SU-DHL-6 (cell line): ENCODE results near the gene CUTC.

ENCODE experiments used
- CTCF ChIP-seq: fragments of 200-600 bp; sonication (generic); IDR thresholded peaks from one replicate; pipeline ENCODE4 v1.5.1; 2017; ENCODE audit warnings: antibody characterized with exemption, mild to moderate bottlenecking, low read length, moderate library complexity; ENCODE audit not compliant: insufficient read depth, poor library complexity, severe bottlenecking
- EZH2phosphoT487 ChIP-seq: fragments of 200-600 bp; sonication (generic), shearing (Covaris generic); conservative IDR thresholded peaks from 2 replicates; pipeline ENCODE4 v1.6.1; 2018; ENCODE audit warnings: mild to moderate bottlenecking, antibody characterized with exemption, low read length, moderate library complexity, mixed read lengths

- no peak for TF ChIP-seq CTCF
- TF ChIP-seq EZH2phosphoT487 = no peak
Observed at GRCh38 chr10:99767901-99768300, 35.9 kb downstream of the CUTC start.
